ENCODE results near the gene CCDC93. TPM values are rescaled to one million over a fixed set of nuclear protein-coding genes. Genes with fewer than 3 reads are reported as not detected.
A peak's percentile ranks its signal among the peaks of the same experiment; 100 is the strongest.

CCDC93 gene
- total and polyA plus RNA-seq, 10 of the 15 experiments (the other 5 are each of a cell fraction or from before 2014, with no cell fraction given), result 3.6 to 27.2 (median 13.5) TPM

DNA sequence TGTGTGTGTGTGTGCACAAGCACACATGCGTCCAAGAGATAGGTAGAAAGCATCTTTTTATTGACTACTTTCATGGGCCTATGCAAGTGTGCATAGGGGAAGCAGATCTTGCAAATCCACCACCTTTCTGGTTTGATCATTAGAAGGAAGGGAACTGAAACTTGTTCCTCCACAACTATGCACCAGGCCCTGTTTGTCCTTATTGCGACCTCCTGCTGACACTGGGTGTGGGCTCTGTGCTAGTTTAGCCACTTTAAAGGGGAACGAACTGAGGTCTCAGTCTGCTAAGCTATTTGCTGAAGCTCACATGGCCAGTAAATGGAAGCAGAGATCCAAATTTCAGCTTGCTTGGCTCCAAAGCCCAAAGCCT, 42.3 kb upstream of the CCDC93 start (continued):
- TF ChIP-seq NFXL1 (IDR thresholded peaks at IDR 0.05; ENCODE audit: borderline replicate concordance), result no peak
- TF ChIP-seq HDAC6 (IDR thresholded peaks at IDR 0.05; ENCODE audit: unreplicated experiment), result no peak
- TF ChIP-seq, protein P1, sequence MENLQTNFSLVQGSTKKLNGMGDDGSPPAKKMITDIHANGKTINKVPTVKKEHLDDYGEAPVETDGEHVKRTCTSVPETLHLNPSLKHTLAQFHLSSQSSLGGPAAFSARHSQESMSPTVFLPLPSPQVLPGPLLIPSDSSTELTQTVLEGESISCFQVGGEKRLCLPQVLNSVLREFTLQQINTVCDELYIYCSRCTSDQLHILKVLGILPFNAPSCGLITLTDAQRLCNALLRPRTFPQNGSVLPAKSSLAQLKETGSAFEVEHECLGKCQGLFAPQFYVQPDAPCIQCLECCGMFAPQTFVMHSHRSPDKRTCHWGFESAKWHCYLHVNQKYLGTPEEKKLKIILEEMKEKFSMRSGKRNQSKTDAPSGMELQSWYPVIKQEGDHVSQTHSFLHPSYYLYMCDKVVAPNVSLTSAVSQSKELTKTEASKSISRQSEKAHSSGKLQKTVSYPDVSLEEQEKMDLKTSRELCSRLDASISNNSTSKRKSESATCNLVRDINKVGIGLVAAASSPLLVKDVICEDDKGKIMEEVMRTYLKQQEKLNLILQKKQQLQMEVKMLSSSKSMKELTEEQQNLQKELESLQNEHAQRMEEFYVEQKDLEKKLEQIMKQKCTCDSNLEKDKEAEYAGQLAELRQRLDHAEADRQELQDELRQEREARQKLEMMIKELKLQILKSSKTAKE (IDR thresholded peaks at IDR 0.05; ENCODE audit: low read depth, poor library complexity, severe bottlenecking), result no peak
- no peak for TF ChIP-seq ZNF384 (IDR thresholded peaks at IDR 0.05; ENCODE audit: borderline replicate concordance, low read depth, low read length)
- TF ChIP-seq EED (IDR thresholded peaks at IDR 0.05; ENCODE audit: low read depth), result peak; percentile 71
- TF ChIP-seq PAX8 (IDR thresholded peaks at IDR 0.05), result no peak
- no peak for TF ChIP-seq MTA3 (IDR thresholded peaks at IDR 0.05; ENCODE audit: borderline replicate concordance, low read length)
- no peak for TF ChIP-seq ZNF274 (IDR thresholded peaks at IDR 0.05; ENCODE audit: insufficient read depth, insufficient read length)
- TF ChIP-seq SREBF1 (IDR thresholded peaks at IDR 0.05; ENCODE audit: low read length), result 0 out of 2 replicates have a peak, but pooled peaks have one; percentile 8
- peak; percentile 49; the same call in 1 of the 2 replicates for TF ChIP-seq ZNF24 (IDR thresholded peaks at IDR 0.05)
- TF ChIP-seq, protein P2, sequence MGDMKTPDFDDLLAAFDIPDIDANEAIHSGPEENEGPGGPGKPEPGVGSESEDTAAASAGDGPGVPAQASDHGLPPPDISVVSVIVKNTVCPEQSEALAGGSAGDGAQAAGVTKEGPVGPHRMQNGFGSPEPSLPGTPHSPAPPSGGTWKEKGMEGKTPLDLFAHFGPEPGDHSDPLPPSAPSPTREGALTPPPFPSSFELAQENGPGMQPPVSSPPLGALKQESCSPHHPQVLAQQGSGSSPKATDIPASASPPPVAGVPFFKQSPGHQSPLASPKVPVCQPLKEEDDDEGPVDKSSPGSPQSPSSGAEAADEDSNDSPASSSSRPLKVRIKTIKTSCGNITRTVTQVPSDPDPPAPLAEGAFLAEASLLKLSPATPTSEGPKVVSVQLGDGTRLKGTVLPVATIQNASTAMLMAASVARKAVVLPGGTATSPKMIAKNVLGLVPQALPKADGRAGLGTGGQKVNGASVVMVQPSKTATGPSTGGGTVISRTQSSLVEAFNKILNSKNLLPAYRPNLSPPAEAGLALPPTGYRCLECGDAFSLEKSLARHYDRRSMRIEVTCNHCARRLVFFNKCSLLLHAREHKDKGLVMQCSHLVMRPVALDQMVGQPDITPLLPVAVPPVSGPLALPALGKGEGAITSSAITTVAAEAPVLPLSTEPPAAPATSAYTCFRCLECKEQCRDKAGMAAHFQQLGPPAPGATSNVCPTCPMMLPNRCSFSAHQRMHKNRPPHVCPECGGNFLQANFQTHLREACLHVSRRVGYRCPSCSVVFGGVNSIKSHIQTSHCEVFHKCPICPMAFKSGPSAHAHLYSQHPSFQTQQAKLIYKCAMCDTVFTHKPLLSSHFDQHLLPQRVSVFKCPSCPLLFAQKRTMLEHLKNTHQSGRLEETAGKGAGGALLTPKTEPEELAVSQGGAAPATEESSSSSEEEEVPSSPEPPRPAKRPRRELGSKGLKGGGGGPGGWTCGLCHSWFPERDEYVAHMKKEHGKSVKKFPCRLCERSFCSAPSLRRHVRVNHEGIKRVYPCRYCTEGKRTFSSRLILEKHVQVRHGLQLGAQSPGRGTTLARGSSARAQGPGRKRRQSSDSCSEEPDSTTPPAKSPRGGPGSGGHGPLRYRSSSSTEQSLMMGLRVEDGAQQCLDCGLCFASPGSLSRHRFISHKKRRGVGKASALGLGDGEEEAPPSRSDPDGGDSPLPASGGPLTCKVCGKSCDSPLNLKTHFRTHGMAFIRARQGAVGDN (IDR thresholded peaks at IDR 0.05), result no peak
- TF ChIP-seq, protein P3, sequence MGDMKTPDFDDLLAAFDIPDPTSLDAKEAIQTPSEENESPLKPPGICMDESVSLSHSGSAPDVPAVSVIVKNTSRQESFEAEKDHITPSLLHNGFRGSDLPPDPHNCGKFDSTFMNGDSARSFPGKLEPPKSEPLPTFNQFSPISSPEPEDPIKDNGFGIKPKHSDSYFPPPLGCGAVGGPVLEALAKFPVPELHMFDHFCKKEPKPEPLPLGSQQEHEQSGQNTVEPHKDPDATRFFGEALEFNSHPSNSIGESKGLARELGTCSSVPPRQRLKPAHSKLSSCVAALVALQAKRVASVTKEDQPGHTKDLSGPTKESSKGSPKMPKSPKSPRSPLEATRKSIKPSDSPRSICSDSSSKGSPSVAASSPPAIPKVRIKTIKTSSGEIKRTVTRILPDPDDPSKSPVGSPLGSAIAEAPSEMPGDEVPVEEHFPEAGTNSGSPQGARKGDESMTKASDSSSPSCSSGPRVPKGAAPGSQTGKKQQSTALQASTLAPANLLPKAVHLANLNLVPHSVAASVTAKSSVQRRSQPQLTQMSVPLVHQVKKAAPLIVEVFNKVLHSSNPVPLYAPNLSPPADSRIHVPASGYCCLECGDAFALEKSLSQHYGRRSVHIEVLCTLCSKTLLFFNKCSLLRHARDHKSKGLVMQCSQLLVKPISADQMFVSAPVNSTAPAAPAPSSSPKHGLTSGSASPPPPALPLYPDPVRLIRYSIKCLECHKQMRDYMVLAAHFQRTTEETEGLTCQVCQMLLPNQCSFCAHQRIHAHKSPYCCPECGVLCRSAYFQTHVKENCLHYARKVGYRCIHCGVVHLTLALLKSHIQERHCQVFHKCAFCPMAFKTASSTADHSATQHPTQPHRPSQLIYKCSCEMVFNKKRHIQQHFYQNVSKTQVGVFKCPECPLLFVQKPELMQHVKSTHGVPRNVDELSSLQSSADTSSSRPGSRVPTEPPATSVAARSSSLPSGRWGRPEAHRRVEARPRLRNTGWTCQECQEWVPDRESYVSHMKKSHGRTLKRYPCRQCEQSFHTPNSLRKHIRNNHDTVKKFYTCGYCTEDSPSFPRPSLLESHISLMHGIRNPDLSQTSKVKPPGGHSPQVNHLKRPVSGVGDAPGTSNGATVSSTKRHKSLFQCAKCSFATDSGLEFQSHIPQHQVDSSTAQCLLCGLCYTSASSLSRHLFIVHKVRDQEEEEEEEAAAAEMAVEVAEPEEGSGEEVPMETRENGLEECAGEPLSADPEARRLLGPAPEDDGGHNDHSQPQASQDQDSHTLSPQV (IDR thresholded peaks at IDR 0.05), result no peak
- TF ChIP-seq HDGF (IDR thresholded peaks at IDR 0.05), result no peak
- TF ChIP-seq RAD51 (IDR thresholded peaks at IDR 0.05), result no peak
- TF ChIP-seq PKNOX1 (IDR thresholded peaks at IDR 0.05), result no peak
- TF ChIP-seq KLF5 (IDR thresholded peaks at IDR 0.05; ENCODE audit: partially characterized antibody), result no peak
- no peak for TF ChIP-seq GABPA (IDR thresholded peaks at IDR 0.05; ENCODE audit: low read depth)
- no peak for TF ChIP-seq POLR2AphosphoS5 (IDR thresholded peaks at IDR 0.05; ENCODE audit: low read length)

All from GM12878 (cell line).